Fibroblast of lung (primary cell): ENCODE measurements around the gene PAPLN. TPM values are rescaled to one million over a fixed set of nuclear protein-coding genes. Genes with fewer than 3 reads are reported as not detected.
"Not testable (repeated sequence)": the region's sequence is repeated elsewhere in the genome, so short reads cannot be mapped to it uniquely, and the experiment has no call there.

ENCODE experiments used
- DNase-seq, 2 donors: peaks; one replicate each; pipeline versions ENCODE4 v3.0.0 to v3.0.0-alpha.2; 2010; ENCODE audit warnings: low read depth in 2 of 2
- H2AFZ ChIP-seq: 2 replicates; pipeline ENCODE4 v1.5.1; 2012; ENCODE audit warnings: low read length, control low read depth, inconsistent platforms
- H3K27ac ChIP-seq: 2 replicates; pipeline ENCODE4 v1.5.1; 2011; ENCODE audit warnings: low read length, control low read depth; ENCODE audit not compliant: insufficient read depth
- H3K27me3 ChIP-seq: 2 replicates; pipeline ENCODE4 v1.5.1; 2011; ENCODE audit warnings: mild to moderate bottlenecking, low read length; ENCODE audit not compliant: control insufficient read depth, insufficient read depth
- H3K36me3 ChIP-seq: 2 replicates; pipeline ENCODE4 v1.5.1; 2011; ENCODE audit warnings: low read length; ENCODE audit not compliant: control insufficient read depth, insufficient read depth
- H3K4me1 ChIP-seq: 2 replicates; pipeline ENCODE4 v1.5.1; 2011; ENCODE audit warnings: low read length; ENCODE audit not compliant: control insufficient read depth, insufficient read depth; ENCODE audit errors: extremely low read depth
- H3K4me2 ChIP-seq: 2 replicates; pipeline ENCODE4 v1.5.1; 2011; ENCODE audit warnings: low read length, control low read depth; ENCODE audit not compliant: insufficient read depth; ENCODE audit errors: extremely low read depth
- H3K4me3 ChIP-seq, 4 experiments: fragments of 200-600 bp in 1 of 4; sonication (generic) in 1 of 4; replicated peaks in 1 of 4; 2 replicates each; pipeline ENCODE4 v1.5.1; 2011 to 2016; ENCODE audit warnings: low read length in 4 of 4, low read depth in 3 of 4, mild to moderate bottlenecking in 3 of 4, control low read depth in 2 of 4, inconsistent platforms in 1 of 4, mixed read lengths in 1 of 4; ENCODE audit not compliant: insufficient read depth in 1 of 4; ENCODE audit errors: control extremely low read depth in 1 of 4
- H3K79me2 ChIP-seq: 2 replicates; pipeline ENCODE4 v1.5.1; 2012; ENCODE audit warnings: mild to moderate bottlenecking, low read length, inconsistent platforms; ENCODE audit not compliant: control insufficient read depth, insufficient read depth
- H3K9ac ChIP-seq: 2 replicates; pipeline ENCODE4 v1.5.1; 2011; ENCODE audit warnings: mild to moderate bottlenecking, low read length, control low read depth; ENCODE audit not compliant: insufficient read depth
- H3K9me3 ChIP-seq: 2 replicates; pipeline ENCODE4 v1.5.1; 2012; ENCODE audit warnings: low read depth, low read length; ENCODE audit not compliant: control insufficient read depth, insufficient read depth
- H4K20me1 ChIP-seq: 2 replicates; pipeline ENCODE4 v1.5.1; 2011; ENCODE audit warnings: low read length; ENCODE audit not compliant: control insufficient read depth, insufficient read depth; ENCODE audit errors: extremely low read depth
- EZH2 ChIP-seq: IDR thresholded peaks from 2 replicates; pipeline ENCODE4 v1.5.1; 2012; ENCODE audit warnings: low read length, control low read depth, mild to moderate bottlenecking; ENCODE audit errors: missing control alignments
- polyA plus RNA-seq, 2 donors: library from polyadenylated mRNA; depleted of rRNA in 1 of 2; stranded (reverse) in 1 of 2; unstranded in 1 of 2; fragments of >200 nt; gene quantifications; 2 replicates each; pipeline ENCODE4 v1.2.1, GENCODE V29; 2011 to 2012; ENCODE audit warnings: missing spikeins in 1 of 2
- total RNA-seq: library from RNA; depleted of rRNA; stranded (reverse); fragments of >200 nt; gene quantifications from 2 replicates; pipeline ENCODE4 v1.2.1, GENCODE V29; 2014
- TF ChIP-seq, protein P1 (sequence below), 2 donors: IDR thresholded peaks in 1 of 2; conservative IDR thresholded peaks in 1 of 2; 1 replicate in 1 of 2; 2 replicates in 1 of 2; pipeline ENCODE4 v1.5.1; 2011 to 2012; ENCODE audit warnings: low read length in 2 of 2, control low read depth in 1 of 2, inconsistent platforms in 1 of 2, low read depth in 1 of 2, mild to moderate bottlenecking in 1 of 2

Gene PAPLN
- total and polyA plus RNA-seq, 2 donors (not counting 1 experiment from before 2014, with no cell fraction given), result 1.3 to 6.9 TPM

DNA sequence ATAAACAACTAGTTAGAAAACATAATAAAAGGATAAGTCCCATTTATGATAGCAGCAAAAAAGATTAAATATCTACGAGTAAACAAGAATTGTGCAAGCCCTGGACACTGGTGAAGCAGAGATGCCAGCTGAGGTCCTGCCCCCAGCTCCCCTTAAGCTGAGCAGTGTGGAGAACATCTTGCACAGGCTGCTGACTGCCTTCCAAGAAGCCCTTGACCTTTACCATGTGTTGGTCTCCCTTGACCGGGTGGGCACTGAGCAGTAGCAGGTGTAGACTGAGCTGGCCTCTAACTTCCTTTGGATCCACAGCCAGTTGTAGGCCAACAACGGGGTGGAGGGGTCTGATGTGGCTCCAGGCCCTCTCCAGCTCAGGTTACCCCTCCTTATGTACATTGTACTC lies 47.7 kb upstream of the PAPLN start:
- no peak overlapping the region for H3K9ac ChIP-seq
- no peaks in the 10 kb centered on the region for H3K9me3 ChIP-seq
- no peak overlapping the region for H3K4me2 ChIP-seq
- H3K4me1 ChIP-seq, result peaks cover 3% of the 10 kb centered on the region
- DNase-seq, result no peak
- H3K79me2 ChIP-seq, result no peaks in the 10 kb centered on the region
- H3K27me3 ChIP-seq, result no peaks in the 10 kb centered on the region
- TF ChIP-seq, protein P1, sequence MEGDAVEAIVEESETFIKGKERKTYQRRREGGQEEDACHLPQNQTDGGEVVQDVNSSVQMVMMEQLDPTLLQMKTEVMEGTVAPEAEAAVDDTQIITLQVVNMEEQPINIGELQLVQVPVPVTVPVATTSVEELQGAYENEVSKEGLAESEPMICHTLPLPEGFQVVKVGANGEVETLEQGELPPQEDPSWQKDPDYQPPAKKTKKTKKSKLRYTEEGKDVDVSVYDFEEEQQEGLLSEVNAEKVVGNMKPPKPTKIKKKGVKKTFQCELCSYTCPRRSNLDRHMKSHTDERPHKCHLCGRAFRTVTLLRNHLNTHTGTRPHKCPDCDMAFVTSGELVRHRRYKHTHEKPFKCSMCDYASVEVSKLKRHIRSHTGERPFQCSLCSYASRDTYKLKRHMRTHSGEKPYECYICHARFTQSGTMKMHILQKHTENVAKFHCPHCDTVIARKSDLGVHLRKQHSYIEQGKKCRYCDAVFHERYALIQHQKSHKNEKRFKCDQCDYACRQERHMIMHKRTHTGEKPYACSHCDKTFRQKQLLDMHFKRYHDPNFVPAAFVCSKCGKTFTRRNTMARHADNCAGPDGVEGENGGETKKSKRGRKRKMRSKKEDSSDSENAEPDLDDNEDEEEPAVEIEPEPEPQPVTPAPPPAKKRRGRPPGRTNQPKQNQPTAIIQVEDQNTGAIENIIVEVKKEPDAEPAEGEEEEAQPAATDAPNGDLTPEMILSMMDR (conservative IDR thresholded peaks at IDR 0.05 in 1 of 2, IDR thresholded peaks at IDR 0.05 in 1 of 2; ENCODE audit: low read depth in 1 of 2, low read length in 2 of 2), result no peak
- TF ChIP-seq EZH2, result no peak
- H3K4me3 ChIP-seq, result no peak overlapping the region
- H3K27ac ChIP-seq, result no peak overlapping the region
- H2AFZ ChIP-seq, result no peak overlapping the region
- peaks cover 3% of the 10 kb centered on the region for H3K36me3 ChIP-seq
- H4K20me1 ChIP-seq, result no peaks in the 10 kb centered on the region

DNA sequence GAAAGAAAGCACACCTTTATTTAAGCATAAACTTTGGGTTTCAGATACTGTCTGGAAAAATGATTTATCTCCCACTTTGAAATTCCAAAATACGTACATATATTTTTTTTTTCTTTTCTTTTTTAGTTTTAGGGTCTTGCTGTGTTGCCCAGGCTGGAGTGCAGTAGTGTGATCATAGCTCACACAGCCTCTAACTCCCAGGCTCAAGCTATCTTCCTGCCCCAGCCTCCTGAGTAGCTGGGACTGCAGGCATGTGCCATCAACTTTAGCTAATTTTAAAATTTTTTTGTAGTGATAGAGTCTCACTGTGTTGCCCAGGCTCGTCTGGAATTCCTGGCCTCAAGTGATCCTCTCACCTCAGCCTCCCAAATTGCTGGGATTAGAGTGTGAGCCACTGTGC lies 45.9 kb upstream of the PAPLN start:
- H3K4me2 ChIP-seq, result no peak overlapping the region
- H3K27me3 ChIP-seq, result no peaks in the 10 kb centered on the region
- no peak for DNase-seq
- H3K4me3 ChIP-seq, result no peak overlapping the region
- no peak overlapping the region for H3K27ac ChIP-seq
- peaks cover 3% of the 10 kb centered on the region for H3K36me3 ChIP-seq
- no peaks in the 10 kb centered on the region for H4K20me1 ChIP-seq
- H3K9ac ChIP-seq, result no peak overlapping the region
- TF ChIP-seq EZH2, result no peak
- TF ChIP-seq, protein P1 (conservative IDR thresholded peaks at IDR 0.05 in 1 of 2, IDR thresholded peaks at IDR 0.05 in 1 of 2; ENCODE audit: low read depth in 1 of 2, low read length in 2 of 2), result no peak
- peaks cover 3% of the 10 kb centered on the region for H3K4me1 ChIP-seq
- H3K9me3 ChIP-seq, result no peaks in the 10 kb centered on the region
- no peaks in the 10 kb centered on the region for H3K79me2 ChIP-seq
- no peak overlapping the region for H2AFZ ChIP-seq

DNA sequence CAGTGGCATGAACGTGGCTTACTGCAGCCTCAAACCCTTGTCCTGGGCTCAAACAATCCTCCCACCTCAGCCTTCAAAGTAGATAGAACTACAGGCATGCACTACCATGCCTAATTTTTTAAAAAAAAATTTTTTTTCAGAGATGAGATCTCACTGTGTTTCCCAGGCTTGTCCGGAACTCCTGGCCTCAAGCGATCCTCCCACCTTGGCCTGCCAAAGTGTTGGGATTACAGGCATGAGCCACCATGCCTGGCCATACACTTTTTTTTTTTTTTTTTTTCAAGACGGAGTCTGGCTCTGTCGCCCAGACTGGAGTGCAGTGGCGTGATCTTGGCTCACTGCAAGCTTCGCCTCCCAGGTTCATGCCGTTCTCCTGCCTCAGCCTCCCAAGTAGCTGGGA lies 43.0 kb upstream of the PAPLN start:
- not testable (repeated sequence) for H3K79me2 ChIP-seq, H3K36me3 ChIP-seq, H3K4me3 ChIP-seq, H3K27me3 ChIP-seq, H3K27ac ChIP-seq, H3K9ac ChIP-seq, H3K4me2 ChIP-seq, DNase-seq, H3K4me1 ChIP-seq, H3K9me3 ChIP-seq, H4K20me1 ChIP-seq, H2AFZ ChIP-seq
